ENCODE measurements around the gene TREX2. TPM values are rescaled to one million over a fixed set of nuclear protein-coding genes. Genes with fewer than 3 reads are reported as not detected.

Gene TREX2
- total RNA-seq, 2 experiments from 2014 or later = 3.7 to 6.7 TPM

GRCh38 chrX:153457827-153458466 lies 12.1 kb upstream of the TREX2 start:
- no peak overlapping the region for H3K27ac ChIP-seq (ENCODE audit: low read depth, low read length, poor library complexity, severe bottlenecking)
- intact Hi-C loops (cut with micrococcal nuclease; ENCODE audit: unreplicated experiment) = no loop called here
- H3K4me3 ChIP-seq (ENCODE audit: low read depth, low read length, poor library complexity, severe bottlenecking) = no peak overlapping the region
- no peaks in the 10 kb centered on the region for H3K9me2 ChIP-seq (ENCODE audit: insufficient read depth, low read length)
- H3K4me1 ChIP-seq (ENCODE audit: insufficient read depth, low read length, poor library complexity, severe bottlenecking) = no peaks in the 10 kb centered on the region
- peaks cover 36% of the 10 kb centered on the region for H3K36me3 ChIP-seq (ENCODE audit: insufficient read depth, low read length)
- no peak overlapping the region for H3K4me2 ChIP-seq (ENCODE audit: low read length)
- no peak for DNase-seq (ENCODE audit: low spot score)
- H4K20me1 ChIP-seq (ENCODE audit: insufficient read depth, low read length) = no peaks in the 10 kb centered on the region; the same call in 1 of the 2 replicates
- no TSS peak for BruUV-seq (replicated peaks)
- POLR2A ChIA-PET = no interaction called here
- no peaks in the 10 kb centered on the region for H3K79me2 ChIP-seq (ENCODE audit: insufficient read depth, low read depth, low read length)
- TF ChIP-seq CTCF (conservative IDR thresholded peaks at IDR 0.05; ENCODE audit: low read length) (no peak), EZH2phosphoT487 (IDR thresholded peaks at IDR 0.05; ENCODE audit: borderline replicate concordance, low read depth, low read length) (no peak)
- CTCF ChIA-PET (ENCODE audit: unreplicated experiment) = no interaction called here
- no peaks in the 10 kb centered on the region for H3K9me3 ChIP-seq (ENCODE audit: low read length)
- no peak overlapping the region for H2AFZ ChIP-seq (ENCODE audit: low read length)

DNA sequence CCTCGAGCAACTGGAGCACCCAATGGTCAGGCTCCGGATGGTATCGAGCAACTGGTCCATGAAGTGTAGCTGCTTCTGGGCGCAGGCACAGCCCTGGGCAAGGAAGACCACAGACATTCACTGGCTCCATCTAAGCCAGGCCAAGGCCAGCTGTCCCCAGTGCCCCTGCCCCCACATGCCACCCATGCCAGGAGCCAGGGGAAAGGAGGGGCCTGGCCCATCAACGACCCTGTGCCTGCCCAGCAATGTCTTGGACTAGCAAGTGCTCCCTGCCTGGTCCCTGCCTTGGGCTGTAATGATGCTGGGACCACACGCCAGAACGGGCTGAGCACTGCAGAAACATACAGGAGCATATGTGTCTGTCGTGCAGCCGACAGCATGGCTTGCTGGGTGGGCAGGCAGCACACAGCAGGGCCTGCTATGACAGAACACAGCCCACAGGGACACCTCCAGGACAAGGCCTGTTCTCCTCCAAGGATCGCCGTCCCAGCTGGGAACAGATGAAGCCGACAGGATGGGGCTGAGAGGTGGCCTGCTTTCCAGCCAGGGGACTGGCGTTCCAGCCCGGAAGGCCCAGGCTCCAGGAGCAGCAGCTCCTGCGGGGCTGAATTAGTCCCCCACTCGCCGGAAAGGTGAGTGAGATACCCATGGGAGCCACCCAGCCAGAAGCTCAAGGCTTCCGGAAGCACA lies 11.4 kb upstream of the TREX2 start:
- H3K9me2 ChIP-seq (ENCODE audit: insufficient read depth, low read length) = no peaks in the 10 kb centered on the region
- TF ChIP-seq CTCF (conservative IDR thresholded peaks at IDR 0.05; ENCODE audit: low read length) = no peak
- no peak for TF ChIP-seq EZH2phosphoT487 (IDR thresholded peaks at IDR 0.05; ENCODE audit: borderline replicate concordance, low read depth, low read length)
- no peaks in the 10 kb centered on the region; the same call in 1 of the 2 replicates for H4K20me1 ChIP-seq (ENCODE audit: insufficient read depth, low read length)
- ChIA-PET POLR2A (no interaction called here), CTCF (ENCODE audit: unreplicated experiment) (no interaction called here)
- BruUV-seq (replicated peaks) = no TSS peak
- DNase-seq (ENCODE audit: low spot score) = no peak
- H3K4me1 ChIP-seq (ENCODE audit: insufficient read depth, low read length, poor library complexity, severe bottlenecking) = no peaks in the 10 kb centered on the region
- H3K9me3 ChIP-seq (ENCODE audit: low read length) = no peaks in the 10 kb centered on the region
- intact Hi-C loops (cut with micrococcal nuclease; ENCODE audit: unreplicated experiment) = no loop called here
- no peaks in the 10 kb centered on the region for H3K79me2 ChIP-seq (ENCODE audit: insufficient read depth, low read depth, low read length)
- no peak overlapping the region for H3K4me2 ChIP-seq (ENCODE audit: low read length)
- H2AFZ ChIP-seq (ENCODE audit: low read length) = no peak overlapping the region
- peaks cover 38% of the 10 kb centered on the region for H3K36me3 ChIP-seq (ENCODE audit: insufficient read depth, low read length)
- no peak overlapping the region for H3K27ac ChIP-seq (ENCODE audit: low read depth, low read length, poor library complexity, severe bottlenecking)
- H3K4me3 ChIP-seq (ENCODE audit: low read depth, low read length, poor library complexity, severe bottlenecking) = no peak overlapping the region

DNA sequence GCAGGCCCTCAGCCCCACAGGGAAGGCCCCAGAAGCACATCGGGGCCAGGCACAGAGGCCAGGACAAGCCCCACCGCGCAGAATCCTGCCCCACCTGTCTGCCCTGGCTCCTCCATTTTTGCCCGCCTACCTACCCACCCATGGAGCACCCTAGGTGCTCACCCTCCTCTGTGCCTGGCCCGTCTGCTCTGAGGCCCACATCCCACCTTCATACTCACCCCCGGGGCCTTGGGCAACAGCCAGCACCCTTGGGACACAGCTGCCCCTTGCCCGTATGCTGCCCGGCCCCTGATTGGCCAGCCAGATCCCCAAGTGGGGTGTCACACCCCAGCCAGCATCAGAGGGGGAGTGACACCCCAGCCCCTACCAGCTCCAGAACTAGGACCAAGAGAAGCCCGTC lies 10.8 kb upstream of the TREX2 start:
- DNase-seq (ENCODE audit: low spot score) = no peak
- TF ChIP-seq EZH2phosphoT487 (IDR thresholded peaks at IDR 0.05; ENCODE audit: borderline replicate concordance, low read depth, low read length) = no peak
- TF ChIP-seq CTCF (conservative IDR thresholded peaks at IDR 0.05; ENCODE audit: low read length) = no peak
- H2AFZ ChIP-seq (ENCODE audit: low read length) = no peak overlapping the region
- H3K4me2 ChIP-seq (ENCODE audit: low read length) = no peak overlapping the region
- H3K36me3 ChIP-seq (ENCODE audit: insufficient read depth, low read length) = peaks cover 35% of the 10 kb centered on the region
- POLR2A ChIA-PET = no interaction called here
- no peaks in the 10 kb centered on the region; the same call in 1 of the 2 replicates for H4K20me1 ChIP-seq (ENCODE audit: insufficient read depth, low read length)
- no peaks in the 10 kb centered on the region for H3K79me2 ChIP-seq (ENCODE audit: insufficient read depth, low read depth, low read length)
- H3K4me3 ChIP-seq (ENCODE audit: low read depth, low read length, poor library complexity, severe bottlenecking) = no peak overlapping the region
- intact Hi-C loops (cut with micrococcal nuclease; ENCODE audit: unreplicated experiment) = no loop called here
- H3K27ac ChIP-seq (ENCODE audit: low read depth, low read length, poor library complexity, severe bottlenecking) = no peak overlapping the region
- BruUV-seq (replicated peaks) = no TSS peak
- CTCF ChIA-PET (ENCODE audit: unreplicated experiment) = no interaction called here
- no peaks in the 10 kb centered on the region for H3K4me1 ChIP-seq (ENCODE audit: insufficient read depth, low read length, poor library complexity, severe bottlenecking)
- no peaks in the 10 kb centered on the region for H3K9me3 ChIP-seq (ENCODE audit: low read length)
- H3K9me2 ChIP-seq (ENCODE audit: insufficient read depth, low read length) = no peaks in the 10 kb centered on the region

Measured in OCI-LY7 (cell line).